ENCODE data around the gene ITGA11. TPM values are rescaled to one million over a fixed set of nuclear protein-coding genes. Genes with fewer than 3 reads are reported as not detected.
A peak's percentile ranks its signal among the peaks of the same experiment; 100 is the strongest.

ITGA11 gene
- total and polyA plus RNA-seq, 2 of the 4 experiments (the other 2 are of a cell fraction), result 4.1 to 6.6 TPM

- H3K56ac ChIP-seq (ENCODE audit: extremely low read depth, insufficient read depth, low read length), result no peak overlapping the region; the same call in 1 of the 2 replicates
- no peaks in the 10 kb centered on the region for H3K36me3 ChIP-seq (ENCODE audit: control insufficient read depth, insufficient read depth, low read length)
- peaks cover 15% of the 10 kb centered on the region for H3K4me1 ChIP-seq (ENCODE audit: control insufficient read depth, insufficient read depth, low read length)
- dilution Hi-C loops (cut with HindIII; ENCODE audit: low sequenced_read_pairs, unreplicated experiment), result no loop called here
- peak overlapping the region; percentile 52 for H2BK20ac ChIP-seq (ENCODE audit: low read depth, low read length)
- peak overlapping the region in 1 of 2 experiments; percentile 42; a peak in 1 of 4 replicates for H4K8ac ChIP-seq (ENCODE audit: low read depth in 2 of 2, low read length in 2 of 2)
- no peak overlapping the region for H2AFZ ChIP-seq (replicated peaks; ENCODE audit: low read length, poor library complexity)
- H3K4me3 ChIP-seq (ENCODE audit: insufficient read depth, low read depth, low read length), result no peak overlapping the region
- H3K4ac ChIP-seq (ENCODE audit: low read depth, low read length), result peak overlapping the region; percentile 81
- no CpG with 5 or more reads among the region's 4 CpGs for WGBS, 2 experiments (ENCODE audit: extremely low coverage in 2 of 2, insufficient read length in 1 of 2)
- no peak overlapping the region; the same call in 1 of the 2 replicates for H3K4me2 ChIP-seq (ENCODE audit: low read depth, low read length)
- ChIA-PET CTCF (interaction anchor here (0.8 to 1.7 kb wide), 3 partner anchors 9 to 189 kb away, joined by 3 read pairs; no protein-coding TSS in a partner anchor), POLR2A (ENCODE audit: unreplicated experiment) (no interaction called here)
- no peak overlapping the region for H2AK9ac ChIP-seq (replicated peaks; ENCODE audit: low read depth, low read length, poor library complexity)
- H3K79me1 ChIP-seq (ENCODE audit: low read depth in 1 of 2, low read length in 2 of 2), result no peaks in the 10 kb centered on the region
- H2BK15ac ChIP-seq (ENCODE audit: low read depth, low read length), result no peak overlapping the region; the same call in 2 of the 3 replicates
- H3K14ac ChIP-seq (replicated peaks; ENCODE audit: low read depth, low read length), result peak overlapping the region; percentile 45; the same call in 1 of the 2 replicates
- no TSS peak for BruUV-seq (replicated peaks)
- peak overlapping the region; percentile 66; the same call in 1 of the 2 replicates for H3K18ac ChIP-seq (ENCODE audit: low read depth, low read length)
- peaks cover 18% of the 10 kb centered on the region for H3K27me3 ChIP-seq (ENCODE audit: control insufficient read depth, insufficient read depth, low read length)
- DNase-seq (peak; percentile 45), ATAC-seq (ENCODE audit: low read depth) (peak; percentile 36)
- H4K20me1 ChIP-seq (ENCODE audit: insufficient read depth, low read length), result no peaks in the 10 kb centered on the region
- no peak overlapping the region for H3K9ac ChIP-seq (ENCODE audit: low read depth, low read length)
- H4K91ac ChIP-seq (ENCODE audit: insufficient read depth, low read depth, low read length), result peak overlapping the region; percentile 67; the same call in 1 of the 2 replicates
- H3K23ac ChIP-seq (ENCODE audit: low read depth, low read length), result peak overlapping the region; percentile 26; the same call in 1 of the 2 replicates
- peaks cover 22% of the 10 kb centered on the region for H3K9me1 ChIP-seq (ENCODE audit: insufficient read depth, low read length)
- H3K27ac ChIP-seq (ENCODE audit: insufficient read depth, low read length), result peak overlapping the region; percentile 51; the same call in 1 of the 2 replicates
- H2BK5ac ChIP-seq (ENCODE audit: low read depth, low read length, poor library complexity, severe bottlenecking), result no peak overlapping the region
- H2BK120ac ChIP-seq (ENCODE audit: low read depth, low read length), result peak overlapping the region; percentile 82
- in situ Hi-C loops (cut with MboI; ENCODE audit: low sequenced_read_pairs), result no loop called here
- no peaks in the 10 kb centered on the region for H3K9me3 ChIP-seq (ENCODE audit: control insufficient read depth, insufficient read depth, low read length)
- TF ChIP-seq RFX5 (IDR thresholded peaks at IDR 0.05; ENCODE audit: low read depth, low read length) (no peak), CTCF (conservative IDR thresholded peaks at IDR 0.05; ENCODE audit: low read depth, low read length) (no peak), MXI1 (IDR thresholded peaks at IDR 0.05; ENCODE audit: borderline replicate concordance, low read depth, low read length) (no peak), RAD21 (IDR thresholded peaks at IDR 0.05; ENCODE audit: low read length) (no peak), ELK1 (IDR thresholded peaks at IDR 0.05; ENCODE audit: borderline replicate concordance, low read depth, low read length) (no peak), FOS (IDR thresholded peaks at IDR 0.05; ENCODE audit: low read depth, low read length) (no peak), MAZ (IDR thresholded peaks at IDR 0.05; ENCODE audit: borderline replicate concordance, low read depth, low read length) (no peak), POLR2A (IDR thresholded peaks at IDR 0.05; ENCODE audit: low read depth, low read length) (no peak), USF2 (IDR thresholded peaks at IDR 0.05; ENCODE audit: low read depth, low read length) (no peak), SMC3 (IDR thresholded peaks at IDR 0.05; ENCODE audit: low read depth, low read length) (no peak), MAFK (IDR thresholded peaks at IDR 0.05; ENCODE audit: low read depth, low read length) (no peak), CEBPB (IDR thresholded peaks at IDR 0.05; ENCODE audit: low read depth, low read length) (no peak), NFE2L2 (IDR thresholded peaks at IDR 0.05; ENCODE audit: low read depth, low read length) (no peak), BHLHE40 (IDR thresholded peaks at IDR 0.05; ENCODE audit: low read depth, low read length) (no peak), RCOR1 (IDR thresholded peaks at IDR 0.05; ENCODE audit: insufficient replicate concordance, low read length) (no peak), CHD1 (IDR thresholded peaks at IDR 0.05; ENCODE audit: low read depth, low read length) (no peak)
- H2AK5ac ChIP-seq (ENCODE audit: low read depth, low read length), result 0 out of 2 replicates have a peak overlapping the region, but pooled peaks have one; percentile 41
- intact Hi-C loops (cut with micrococcal nuclease), result loop anchor here (5.0 kb wide), 1 partner anchor 95 kb away; no protein-coding TSS in a partner anchor
- H4K5ac ChIP-seq (ENCODE audit: low read depth, low read length), result peak overlapping the region; percentile 49; the same call in 1 of the 2 replicates
Measured at GRCh38 chr15:68442041-68442440, 10.1 kb upstream of the ITGA11 start.

Data from IMR-90 (cell line).